Mucosa of rectum (tissue), 2 donors: Measurements from ENCODE around the gene LRRC63.
"Not testable (repeated sequence)": the region's sequence is repeated elsewhere in the genome, so short reads cannot be mapped to it uniquely, and the experiment has no call there.

Experiments
- H3K27ac ChIP-seq, 2 donors: one replicate each; pipeline ENCODE4 v1.7.0; 2013; ENCODE audit warnings: inconsistent platforms in 2 of 2, low read depth in 2 of 2, low read length in 2 of 2
- H3K27me3 ChIP-seq, 2 donors: one replicate each; pipeline ENCODE4 v1.7.0; 2013; ENCODE audit warnings: low read length in 2 of 2; ENCODE audit not compliant: control insufficient read depth in 2 of 2, insufficient read depth in 2 of 2
- H3K36me3 ChIP-seq, 2 donors: one replicate each; pipeline ENCODE4 v1.7.0; 2013; ENCODE audit warnings: low read length in 2 of 2; ENCODE audit not compliant: control insufficient read depth in 2 of 2, insufficient read depth in 2 of 2
- H3K4me1 ChIP-seq, 2 donors: one replicate each; pipeline ENCODE4 v1.7.0; 2013; ENCODE audit warnings: low read length in 2 of 2, mild to moderate bottlenecking in 1 of 2; ENCODE audit not compliant: control insufficient read depth in 2 of 2, insufficient read depth in 2 of 2
- H3K4me3 ChIP-seq, 2 donors: one replicate each; pipeline ENCODE4 v1.7.0; 2013; ENCODE audit warnings: low read length in 2 of 2
- H3K9ac ChIP-seq, 2 donors: one replicate each; pipeline ENCODE4 v1.7.0; 2013; ENCODE audit warnings: low read length in 2 of 2, low read depth in 1 of 2, mild to moderate bottlenecking in 1 of 2
- H3K9me3 ChIP-seq, 2 donors: one replicate each; pipeline ENCODE4 v1.7.0; 2013; ENCODE audit warnings: low read length in 2 of 2; ENCODE audit not compliant: control insufficient read depth in 2 of 2
- donor health status: healthy.
- donor health status: Normal muscosa, but diverticular disease.

LRRC63 gene

DNA sequence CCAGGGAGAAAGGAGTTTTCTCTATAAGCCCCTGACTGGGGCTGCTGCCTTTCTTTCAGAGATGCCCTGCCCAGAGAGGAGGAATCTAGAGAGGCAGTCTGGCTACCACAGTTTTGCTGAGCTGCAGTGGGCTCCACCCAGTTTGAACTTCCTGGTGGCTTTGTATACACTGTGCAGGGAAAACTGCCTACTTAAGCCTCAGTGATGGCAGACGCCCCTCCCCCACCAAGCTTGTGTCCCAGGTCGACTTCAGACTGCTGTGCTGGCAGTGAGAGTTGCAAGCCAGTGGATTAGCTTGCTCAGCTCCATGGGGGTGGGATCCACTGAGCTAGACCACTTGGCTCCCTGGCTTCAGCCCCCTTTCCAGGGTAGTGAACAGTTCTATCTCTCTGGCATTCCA lies 8.5 kb downstream of the LRRC63 start:
- not testable (repeated sequence) for H3K36me3 ChIP-seq, H3K4me1 ChIP-seq, H3K9me3 ChIP-seq, H3K27me3 ChIP-seq, H3K27ac ChIP-seq, H3K4me3 ChIP-seq, H3K9ac ChIP-seq

DNA sequence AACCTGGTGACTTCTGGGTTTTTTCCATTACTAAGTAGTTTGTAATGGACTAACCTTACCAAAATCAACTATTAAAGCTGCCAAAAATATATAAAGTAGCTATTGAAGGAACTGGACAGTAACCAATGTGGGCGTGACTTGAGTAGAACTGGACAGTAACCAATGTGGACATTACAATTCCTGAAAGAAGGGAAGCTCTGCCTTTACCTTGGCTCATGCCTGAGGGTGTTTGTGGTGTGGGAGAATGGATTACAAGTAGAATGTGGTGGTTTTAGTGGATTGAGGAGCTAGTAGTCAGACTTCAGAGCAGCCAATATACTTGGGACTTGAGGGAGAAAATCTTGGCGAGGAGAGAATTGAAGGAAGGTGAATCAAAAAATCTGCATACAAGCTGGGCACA lies 17.5 kb downstream of the LRRC63 start:
- H3K27ac ChIP-seq = no peak overlapping the region
- H3K9me3 ChIP-seq = peaks cover 0 to 3% of the 10 kb centered on the region in 2 donors
- H3K36me3 ChIP-seq = no peaks in the 10 kb centered on the region
- no peaks in the 10 kb centered on the region for H3K4me1 ChIP-seq
- H3K4me3 ChIP-seq = no peak overlapping the region
- no peaks in the 10 kb centered on the region for H3K27me3 ChIP-seq
- H3K9ac ChIP-seq = no peak overlapping the region

DNA sequence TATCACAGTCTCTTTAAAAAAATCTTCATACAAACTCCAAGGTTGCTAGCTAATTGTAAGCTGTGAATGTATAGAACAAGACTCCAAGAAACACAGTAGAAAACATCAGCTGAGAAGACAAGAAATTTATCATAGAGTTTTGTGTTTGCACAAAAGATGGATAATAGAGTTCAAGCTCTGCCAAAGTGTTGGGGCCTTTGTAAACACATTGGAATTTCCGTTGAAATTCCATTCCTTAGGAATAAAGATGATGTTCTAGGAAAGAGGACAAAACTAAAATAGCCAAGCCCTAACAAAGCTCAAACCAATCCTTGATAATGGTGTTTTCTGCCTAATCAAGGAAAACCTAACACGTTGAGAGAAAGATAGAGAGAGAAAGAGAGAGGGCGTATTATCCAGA lies 20.6 kb downstream of the LRRC63 start:
- Histone ChIP-seq H3K9ac (no peak overlapping the region), H3K9me3 (no peaks in the 10 kb centered on the region), H3K4me1 (no peaks in the 10 kb centered on the region), H3K4me3 (no peak overlapping the region), H3K36me3 (no peaks in the 10 kb centered on the region), H3K27ac (no peak overlapping the region), H3K27me3 (no peaks in the 10 kb centered on the region)

DNA sequence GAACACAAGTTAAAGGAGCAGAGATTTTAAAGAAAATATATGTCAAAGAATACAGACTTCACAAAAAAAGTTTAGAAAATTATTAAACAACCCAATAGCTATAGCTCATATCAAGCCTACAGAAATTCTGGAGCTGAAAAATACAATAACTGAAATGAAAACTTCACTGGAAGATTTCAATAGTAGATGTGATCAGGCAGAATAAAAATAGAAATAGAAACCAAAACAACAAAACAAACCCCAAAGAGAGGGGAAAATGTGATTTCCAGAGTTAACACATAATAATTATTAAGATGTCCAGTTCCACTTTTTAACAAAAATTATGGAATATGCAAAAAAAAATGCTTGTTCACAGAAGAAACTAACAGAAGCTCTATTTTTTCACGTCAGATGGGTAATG lies 23.6 kb downstream of the LRRC63 start:
- no peaks in the 10 kb centered on the region for H3K9me3 ChIP-seq
- no peak overlapping the region for H3K27ac ChIP-seq
- no peak overlapping the region for H3K9ac ChIP-seq
- H3K36me3 ChIP-seq = no peaks in the 10 kb centered on the region
- no peaks in the 10 kb centered on the region for H3K27me3 ChIP-seq
- no peak overlapping the region for H3K4me3 ChIP-seq
- H3K4me1 ChIP-seq = no peaks in the 10 kb centered on the region

DNA sequence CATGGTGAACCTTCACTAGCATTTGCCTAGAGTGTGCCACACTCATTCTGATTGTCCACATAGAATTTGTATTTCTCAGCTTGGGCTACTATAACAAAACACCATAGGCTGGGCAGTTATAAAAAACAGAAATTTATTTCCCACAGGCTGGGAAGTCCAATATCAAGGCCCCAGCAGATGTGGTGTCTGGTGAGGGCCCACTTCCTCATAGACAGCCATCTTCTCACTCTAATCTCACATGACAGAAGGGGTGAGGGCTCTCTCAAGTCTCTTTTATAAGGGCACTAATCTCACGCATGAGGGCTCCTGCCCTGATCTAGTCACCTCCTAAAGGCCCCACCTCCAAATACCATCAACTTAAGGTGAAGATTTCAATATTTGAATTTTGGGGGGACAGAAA lies 53.6 kb downstream of the LRRC63 start:
- no peaks in the 10 kb centered on the region for H3K9me3 ChIP-seq
- H3K36me3 ChIP-seq = no peaks in the 10 kb centered on the region
- no peak overlapping the region for H3K9ac ChIP-seq
- no peak overlapping the region for H3K4me3 ChIP-seq
- H3K27me3 ChIP-seq = no peaks in the 10 kb centered on the region
- no peak overlapping the region for H3K27ac ChIP-seq
- H3K4me1 ChIP-seq = no peaks in the 10 kb centered on the region

DNA sequence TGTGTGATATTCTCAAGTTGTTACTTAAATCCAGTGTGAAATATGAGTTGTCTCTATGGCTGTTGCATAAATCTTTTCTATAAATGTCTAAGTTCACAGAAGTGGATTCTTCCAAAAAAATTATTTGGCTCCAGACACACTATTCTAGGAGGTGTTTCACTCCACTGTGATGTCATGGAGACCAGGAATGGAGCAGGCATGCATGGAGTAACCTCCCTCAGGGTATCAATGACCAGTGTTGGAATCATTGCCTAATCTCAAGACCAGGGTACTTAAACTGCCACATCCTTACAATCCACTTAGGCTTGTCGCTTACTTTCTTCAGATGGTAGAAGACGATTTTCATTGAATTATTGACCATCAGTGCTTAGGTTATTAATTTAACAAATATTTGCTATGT lies 55.4 kb downstream of the LRRC63 start:
- Histone ChIP-seq H3K27me3 (no peaks in the 10 kb centered on the region), H3K4me3 (no peak overlapping the region), H3K9ac (no peak overlapping the region), H3K4me1 (no peaks in the 10 kb centered on the region), H3K27ac (no peak overlapping the region), H3K9me3 (no peaks in the 10 kb centered on the region), H3K36me3 (no peaks in the 10 kb centered on the region)

DNA sequence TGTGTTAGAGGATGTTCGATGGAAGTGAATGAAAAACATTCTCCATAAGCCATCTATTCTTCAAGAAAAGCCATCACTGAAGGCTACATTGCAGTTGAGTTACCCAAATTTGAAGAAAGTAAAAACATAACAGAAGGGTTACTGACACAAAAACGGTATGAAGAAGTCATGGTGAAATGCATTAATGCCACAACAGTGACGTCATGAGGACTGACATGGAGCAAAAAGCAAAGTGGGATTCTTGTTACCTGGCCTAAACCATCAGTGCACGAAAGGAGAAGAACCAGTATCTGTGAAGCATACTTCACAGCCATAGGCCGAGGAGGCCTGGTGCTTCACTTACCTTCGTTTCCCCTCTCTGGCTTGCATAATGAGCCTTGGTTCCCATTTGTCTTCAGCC lies 58.7 kb downstream of the LRRC63 start:
- H3K27ac ChIP-seq = no peak overlapping the region
- H3K27me3 ChIP-seq = no peaks in the 10 kb centered on the region
- no peak overlapping the region for H3K4me3 ChIP-seq
- no peaks in the 10 kb centered on the region for H3K4me1 ChIP-seq
- no peak overlapping the region for H3K9ac ChIP-seq
- H3K9me3 ChIP-seq = no peaks in the 10 kb centered on the region
- no peaks in the 10 kb centered on the region for H3K36me3 ChIP-seq

DNA sequence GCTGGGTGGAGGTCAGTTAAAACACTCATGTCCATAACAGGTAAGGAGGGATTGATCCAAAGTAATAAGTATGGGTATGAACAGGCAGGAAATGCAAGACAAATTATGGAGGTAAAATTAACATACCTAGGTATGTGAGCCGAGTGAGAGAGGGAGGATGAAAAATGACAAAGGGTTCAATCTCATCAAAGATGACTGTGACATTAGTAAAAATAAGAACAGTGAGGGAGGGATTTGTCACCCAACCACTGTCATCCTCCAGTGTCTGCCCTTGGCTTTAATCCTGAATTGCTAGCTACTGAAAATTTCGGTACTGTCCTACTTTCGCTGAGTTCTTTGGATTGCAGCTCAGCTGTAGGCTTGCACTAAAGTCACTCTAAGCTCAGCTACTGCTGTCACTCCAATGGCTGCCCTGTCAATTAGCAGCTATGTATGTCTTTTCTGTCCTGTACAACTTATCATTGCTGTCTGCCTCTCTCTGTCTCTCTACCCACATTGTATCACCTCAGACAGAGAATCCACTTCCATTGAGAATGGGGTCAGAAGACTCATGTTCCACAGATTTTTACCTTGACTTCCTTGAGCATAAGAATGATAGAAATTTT lies 62.5 kb downstream of the LRRC63 start:
- Histone ChIP-seq H3K36me3 (no peaks in the 10 kb centered on the region), H3K4me1 (no peaks in the 10 kb centered on the region), H3K9me3 (no peaks in the 10 kb centered on the region), H3K27me3 (no peaks in the 10 kb centered on the region), H3K4me3 (no peak overlapping the region), H3K9ac (no peak overlapping the region), H3K27ac (no peak overlapping the region)

DNA sequence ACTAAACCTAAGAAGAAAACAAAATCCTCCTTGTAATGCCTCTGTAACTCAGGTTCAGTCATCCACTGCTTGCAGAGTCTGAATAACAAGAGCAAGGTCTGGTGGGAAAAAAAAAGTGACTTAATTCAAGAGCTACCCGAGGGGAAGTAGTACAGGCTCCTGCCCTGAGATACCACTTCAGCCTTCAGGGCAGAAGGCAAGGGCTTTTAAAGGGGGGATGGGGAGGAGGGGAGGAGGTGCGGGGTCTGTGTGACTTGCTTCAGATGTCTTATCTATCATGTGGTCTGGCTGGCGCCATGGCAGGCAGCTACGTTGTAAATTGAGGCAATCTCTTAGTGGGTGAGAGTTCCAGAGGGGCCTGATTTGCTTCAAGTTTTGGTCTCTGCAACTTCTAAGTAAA lies 66.7 kb downstream of the LRRC63 start:
- H3K9ac ChIP-seq = no peak overlapping the region
- H3K27ac ChIP-seq = no peak overlapping the region
- no peaks in the 10 kb centered on the region for H3K4me1 ChIP-seq
- no peaks in the 10 kb centered on the region for H3K27me3 ChIP-seq
- no peaks in the 10 kb centered on the region for H3K36me3 ChIP-seq
- H3K4me3 ChIP-seq = no peak overlapping the region
- H3K9me3 ChIP-seq = no peaks in the 10 kb centered on the region

DNA sequence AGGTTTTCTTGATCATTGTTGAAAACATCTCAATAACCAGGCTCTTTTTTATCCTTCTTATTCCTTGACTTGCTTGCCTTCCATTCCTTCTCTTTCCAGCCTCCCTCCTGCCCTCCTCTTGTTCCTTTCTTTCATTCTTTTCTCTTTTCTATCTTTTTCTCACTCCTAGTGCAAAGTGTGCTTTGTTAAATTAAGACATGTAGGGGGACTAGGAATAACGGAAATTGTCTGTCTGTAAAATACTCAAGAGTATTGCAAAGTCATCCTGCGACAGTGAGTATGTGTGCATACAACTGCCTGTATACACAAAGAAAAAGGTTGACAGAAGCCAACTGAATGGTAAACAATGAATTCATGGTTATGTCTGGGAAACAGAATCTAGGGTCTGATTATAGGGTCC lies 70.1 kb downstream of the LRRC63 start:
- no peak overlapping the region for H3K4me3 ChIP-seq
- no peaks in the 10 kb centered on the region for H3K9me3 ChIP-seq
- H3K9ac ChIP-seq = no peak overlapping the region
- H3K27me3 ChIP-seq = no peaks in the 10 kb centered on the region
- no peaks in the 10 kb centered on the region for H3K4me1 ChIP-seq
- H3K27ac ChIP-seq = no peak overlapping the region
- no peaks in the 10 kb centered on the region for H3K36me3 ChIP-seq
